Esophagus squamous epithelium (tissue), 4 donors: ENCODE measurements around the gene FOXL3.

ENCODE experiments used
- CTCF ChIP-seq, 6 experiments: fragments of 450-650 bp in 4 of 6; fragments of 200-600 bp in 2 of 6; sonication (generic) in 2 of 6; IDR thresholded peaks; one replicate each; pipeline ENCODE4 v1.5.1; 2016 to 2019; ENCODE audit warnings: antibody characterized with exemption in 6 of 6, mild to moderate bottlenecking in 4 of 6, moderate library complexity in 4 of 6
- POLR2A ChIP-seq, 4 donors: fragments of 450-650 bp; IDR thresholded peaks; one replicate each; pipeline ENCODE4 v1.6.1; 2017; ENCODE audit warnings: antibody characterized with exemption in 4 of 4, mild to moderate bottlenecking in 4 of 4, moderate library complexity in 3 of 4

GRCh38 chr7:271266-272107 is 18.5 kb upstream of the FOXL3 start:
- no peak for TF ChIP-seq CTCF (IDR thresholded peaks at IDR 0.05)
- TF ChIP-seq POLR2A (IDR thresholded peaks at IDR 0.05) = no peak
